ENCODE measurements around the gene PIK3AP1. TPM values are rescaled to one million over a fixed set of nuclear protein-coding genes. Genes with fewer than 3 reads are reported as not detected.

Gene PIK3AP1
- total RNA-seq, 6 experiments from 2014 or later: 36.2 to 197 (median 141) TPM

- peaks cover 0 to 79% (median 24%) of the 10 kb centered on the region in 4 donors for H3K36me3 ChIP-seq
- intact Hi-C loops (cut with DNase I): no loop called here
- TF ChIP-seq POLR2A (IDR thresholded peaks at IDR 0.05): no peak
- no peak overlapping the region for H3K4me3 ChIP-seq
- no peak overlapping the region for H3K27ac ChIP-seq
- no peak for ATAC-seq
- DNase-seq: no peak
- no peaks in the 10 kb centered on the region for H3K4me1 ChIP-seq
- H3K27me3 ChIP-seq: no peaks in the 10 kb centered on the region
- H3K9me3 ChIP-seq: no peaks in the 10 kb centered on the region
- 86% methylated on average over 5 of the region's 7 CpGs for WGBS (ENCODE audit: insufficient coverage, low coverage, low lambda C conversion rate, missing lambda C conversion rate)
Observed at GRCh38 chr10:96609510-96609909, 110.8 kb downstream of the PIK3AP1 start.

GRCh38 chr10:96608805-96609204, 111.5 kb downstream of the PIK3AP1 start:
- Histone ChIP-seq H3K4me3 (no peak overlapping the region), H3K27ac (no peak overlapping the region), H3K36me3 (peaks cover 0 to 80% (median 23%) of the 10 kb centered on the region in 4 donors), H3K27me3 (no peaks in the 10 kb centered on the region), H3K9me3 (no peaks in the 10 kb centered on the region), H3K4me1 (no peaks in the 10 kb centered on the region)
- TF ChIP-seq CTCF (IDR thresholded peaks at IDR 0.05) (no peak), POLR2A (IDR thresholded peaks at IDR 0.05) (no peak)
- 62% methylated on average over 5 of the region's 5 CpGs for WGBS (ENCODE audit: insufficient coverage, low coverage, low lambda C conversion rate, missing lambda C conversion rate)
- ATAC-seq: no peak
- DNase-seq: no peak
- intact Hi-C loops (cut with DNase I): no loop called here

GRCh38 chr10:96608262-96608661, 112.1 kb downstream of the PIK3AP1 start:
- intact Hi-C loops (cut with DNase I): no loop called here
- ATAC-seq: no peak

GRCh38 chr10:96606946-96607345, 113.4 kb downstream of the PIK3AP1 start:
- intact Hi-C loops (cut with DNase I): no loop called here
- WGBS (ENCODE audit: insufficient coverage, low coverage, low lambda C conversion rate, missing lambda C conversion rate): 60% methylated on average over 1 of the region's 1 CpG
- Histone ChIP-seq H3K36me3 (peaks cover 0 to 82% (median 29%) of the 10 kb centered on the region in 4 donors), H3K9me3 (no peaks in the 10 kb centered on the region), H3K4me3 (no peak overlapping the region), H3K27ac (no peak overlapping the region), H3K27me3 (no peaks in the 10 kb centered on the region), H3K4me1 (no peaks in the 10 kb centered on the region)
- DNase-seq: no peak
- no peak for ATAC-seq
- TF ChIP-seq CTCF (IDR thresholded peaks at IDR 0.05) (no peak), POLR2A (IDR thresholded peaks at IDR 0.05) (no peak)

More at GRCh38 chr10:96608262-96608661, 112.1 kb downstream of the PIK3AP1 start:
- 78% methylated on average over 3 of the region's 3 CpGs for WGBS (ENCODE audit: insufficient coverage, low coverage, low lambda C conversion rate, missing lambda C conversion rate)
- H3K36me3 ChIP-seq: peaks cover 0 to 77% (median 22%) of the 10 kb centered on the region in 4 donors
- H3K27me3 ChIP-seq: no peaks in the 10 kb centered on the region
- H3K9me3 ChIP-seq: no peaks in the 10 kb centered on the region
- H3K27ac ChIP-seq: no peak overlapping the region
- no peak for DNase-seq
- H3K4me1 ChIP-seq: no peaks in the 10 kb centered on the region
- no peak overlapping the region for H3K4me3 ChIP-seq
- TF ChIP-seq CTCF (IDR thresholded peaks at IDR 0.05): no peak
- no peak for TF ChIP-seq POLR2A (IDR thresholded peaks at IDR 0.05)

- ATAC-seq: no peak
- Histone ChIP-seq H3K4me1 (no peaks in the 10 kb centered on the region), H3K9me3 (no peaks in the 10 kb centered on the region), H3K27me3 (no peaks in the 10 kb centered on the region), H3K4me3 (no peak overlapping the region), H3K27ac (no peak overlapping the region), H3K36me3 (peaks cover 0 to 87% (median 30%) of the 10 kb centered on the region in 4 donors)
- WGBS (ENCODE audit: insufficient coverage, low coverage, low lambda C conversion rate, missing lambda C conversion rate): 88% methylated on average over 4 of the region's 4 CpGs
- no peak for DNase-seq
- no peak for TF ChIP-seq CTCF (IDR thresholded peaks at IDR 0.05)
- TF ChIP-seq POLR2A (IDR thresholded peaks at IDR 0.05): no peak
- intact Hi-C loops (cut with DNase I): no loop called here
Observed at GRCh38 chr10:96606216-96606615, 114.1 kb downstream of the PIK3AP1 start.

Data from right lobe of liver (tissue), 6 donors.